Gastrocnemius medialis (tissue), 4 donors: ENCODE results near the gene AUTS2.

Experiments
- CTCF ChIP-seq, 5 experiments: fragments of 450-650 bp in 3 of 5; fragments of 200-600 bp in 2 of 5; sonication (generic) in 2 of 5; IDR thresholded peaks in 4 of 5; conservative IDR thresholded peaks in 1 of 5; 1 replicate in 4 of 5; 2 replicates in 1 of 5; pipeline ENCODE4 v1.5.1; 2016 to 2019; ENCODE audit warnings: antibody characterized with exemption in 5 of 5, mild to moderate bottlenecking in 3 of 5, moderate library complexity in 3 of 5
- POLR2A ChIP-seq, 2 donors: fragments of 450-650 bp; IDR thresholded peaks; one replicate each; pipeline ENCODE4 v1.6.1; 2017; ENCODE audit warnings: antibody characterized with exemption in 2 of 2, mild to moderate bottlenecking in 2 of 2, moderate library complexity in 2 of 2

- no peak for TF ChIP-seq CTCF (IDR thresholded peaks at IDR 0.05 in 4 of 5, conservative IDR thresholded peaks at IDR 0.05 in 1 of 5)
- no peak for TF ChIP-seq POLR2A (IDR thresholded peaks at IDR 0.05)
Measured at GRCh38 chr7:69699931-69700330, 101.7 kb downstream of the AUTS2 start.
